Right lobe of liver (tissue), 6 donors: Measurements from ENCODE around the gene CHRNB1. TPM values are rescaled to one million over a fixed set of nuclear protein-coding genes. Genes with fewer than 3 reads are reported as not detected.
"Not testable (repeated sequence)": the region's sequence is repeated elsewhere in the genome, so short reads cannot be mapped to it uniquely, and the experiment has no call there.

ENCODE experiments used
- ATAC-seq, 4 donors: fragments of 200-7000 bp; cut with Tn5 transposase; one replicate each; pipeline ENCODE4 v1.9.1; 2020; ENCODE audit warnings: mild to moderate bottlenecking in 4 of 4, moderate library complexity in 4 of 4
- DNase-seq, 3 donors: peaks; one replicate each; pipeline ENCODE4 v3.0.0-alpha.2; 2020
- H3K27ac ChIP-seq, 3 donors: fragments of 200-600 bp; one replicate each; pipeline ENCODE4 v1.8.0; 2022
- H3K27me3 ChIP-seq, 2 donors: fragments of 200-600 bp; one replicate each; pipeline ENCODE4 v1.8.0; 2022
- H3K36me3 ChIP-seq, 4 donors: fragments of 200-600 bp; sonication (generic) in 1 of 4; one replicate each; pipeline versions ENCODE4 v1.5.1 to v1.8.0; 2017 to 2022; ENCODE audit warnings: control low read depth in 1 of 4
- H3K4me1 ChIP-seq, 4 donors: fragments of 200-600 bp; sonication (generic) in 1 of 4; one replicate each; pipeline versions ENCODE4 v1.5.1 to v1.8.0; 2017 to 2022; ENCODE audit warnings: control low read depth in 1 of 4
- H3K4me3 ChIP-seq, 3 donors: fragments of 200-600 bp; one replicate each; pipeline ENCODE4 v1.8.0; 2022
- H3K9me3 ChIP-seq, 4 donors: fragments of 200-600 bp; sonication (generic) in 1 of 4; one replicate each; pipeline versions ENCODE4 v1.5.1 to v1.8.0; 2017 to 2022; ENCODE audit warnings: control low read depth in 1 of 4
- CTCF ChIP-seq, 4 donors: fragments of 200-600 bp in 3 of 4; fragments of 450-650 bp in 1 of 4; IDR thresholded peaks; one replicate each; pipeline versions ENCODE4 v1.5.1 to v1.8.0; 2016 to 2022; ENCODE audit warnings: antibody characterized with exemption in 4 of 4, mild to moderate bottlenecking in 2 of 4
- POLR2A ChIP-seq: fragments of 450-650 bp; IDR thresholded peaks from one replicate; pipeline ENCODE4 v1.6.1; 2017; ENCODE audit warnings: antibody characterized with exemption, mild to moderate bottlenecking
- WGBS: methylation state at CpG from one replicate; pipeline ENCODE4 v1.1.6; 2018; ENCODE audit warnings: low coverage, low lambda C conversion rate; ENCODE audit not compliant: insufficient coverage; ENCODE audit errors: missing lambda C conversion rate; 5-methylcytosine and 5-hydroxymethylcytosine counted together
- intact Hi-C, 2 donors: fragments of 100-400 bp; cut with DNase I; formaldehyde crosslinking; loops; one replicate each; pipeline versions ENCODE4 v1.11.2 to v1.14.1; 2022
- total RNA-seq, 6 experiments: library from RNA; depleted of rRNA in 2 of 6; stranded (reverse); fragments of >200 nt in 2 of 6; fragmentation: NEBNext Ultra II Directional in 3 of 6; extraction: Animal tissue kit (Norgen Biotek cat#: 25700) in 3 of 6; gene quantifications; one replicate each; pipeline versions ENCODE4 v1.1.0 to v1.2.4, GENCODE V29; 2016 to 2023
- donor health status: DM: no; HTN: yes; CAD: no.
- donor health status: DM: no; HTN: no; CAD: no.
- donor health status: DM: no; HTN: no; CAD: no.
- donor health status: DM: no; HTN: yes; CAD: no.
- donor health status: DM: no; HTN: yes; CAD: no.

CHRNB1 gene
- total RNA-seq, 6 experiments from 2014 or later = 6.0 to 12.3 (median 8.2) TPM

- no peaks in the 10 kb centered on the region for H3K27me3 ChIP-seq
- no peak overlapping the region for H3K4me3 ChIP-seq
- TF ChIP-seq POLR2A = no peak
- TF ChIP-seq CTCF (IDR thresholded peaks at IDR 0.05) = no peak
- peaks cover 0 to 37% (median 9%) of the 10 kb centered on the region in 4 donors for H3K4me1 ChIP-seq
- intact Hi-C loops = no loop called here
- peak overlapping the region in 2 of 3 donors; percentile 33 to 43 for H3K27ac ChIP-seq
- no peaks in the 10 kb centered on the region for H3K9me3 ChIP-seq
- ATAC-seq (peak; percentile 51 to 58 (median 56)), DNase-seq (peak in 2 of 3 donors; percentile 78)
- WGBS = 20% methylated on average over 2 of the region's 16 CpGs
- H3K36me3 ChIP-seq = peaks cover 0 to 3% (median 0%) of the 10 kb centered on the region in 4 donors
Measured at GRCh38 chr17:7466639-7467341, 21.9 kb downstream of the CHRNB1 start.

GRCh38 chr17:7467498-7467897 is 22.6 kb downstream of the CHRNB1 start:
- TF ChIP-seq POLR2A (no peak), CTCF (IDR thresholded peaks at IDR 0.05) (no peak)
- H3K4me1 ChIP-seq = peaks cover 0 to 37% (median 9%) of the 10 kb centered on the region in 4 donors
- no peaks in the 10 kb centered on the region for H3K27me3 ChIP-seq
- DNase-seq (no peak), ATAC-seq (no peak)
- H3K4me3 ChIP-seq = no peak overlapping the region
- peak overlapping the region in 2 of 3 donors; percentile 33 to 43 for H3K27ac ChIP-seq
- no peaks in the 10 kb centered on the region for H3K9me3 ChIP-seq
- WGBS = 100% methylated on average over 1 of the region's 3 CpGs
- peaks cover 0 to 3% (median 0%) of the 10 kb centered on the region in 4 donors for H3K36me3 ChIP-seq
- intact Hi-C loops = no loop called here

- no peak for DNase-seq
- 87% methylated on average over 3 of the region's 11 CpGs for WGBS
- TF ChIP-seq POLR2A (no peak), CTCF (IDR thresholded peaks at IDR 0.05) (no peak)
- H3K36me3 ChIP-seq = peaks cover 0 to 2% (median 0%) of the 10 kb centered on the region in 4 donors
- H3K27ac ChIP-seq = no peak overlapping the region
- intact Hi-C loops = no loop called here
- H3K27me3 ChIP-seq = no peaks in the 10 kb centered on the region
- H3K4me1 ChIP-seq = peaks cover 0 to 37% (median 9%) of the 10 kb centered on the region in 4 donors
- no peak overlapping the region for H3K4me3 ChIP-seq
- no peaks in the 10 kb centered on the region for H3K9me3 ChIP-seq
- ATAC-seq = no peak
Measured at GRCh38 chr17:7468290-7468689, 23.4 kb downstream of the CHRNB1 start.

- ATAC-seq = no peak
- Histone ChIP-seq H3K4me3 (no peak overlapping the region), H3K27me3 (no peaks in the 10 kb centered on the region), H3K36me3 (no peaks in the 10 kb centered on the region), H3K27ac (no peak overlapping the region), H3K4me1 (peaks cover 0 to 37% (median 9%) of the 10 kb centered on the region in 4 donors), H3K9me3 (no peaks in the 10 kb centered on the region)
- TF ChIP-seq POLR2A (no peak), CTCF (IDR thresholded peaks at IDR 0.05) (no peak)
- no peak for DNase-seq
- WGBS = 52% methylated on average over 12 of the region's 12 CpGs
- intact Hi-C loops = no loop called here
Measured at GRCh38 chr17:7468804-7469389, 24.0 kb downstream of the CHRNB1 start.

GRCh38 chr17:7469843-7470242 is 25.0 kb downstream of the CHRNB1 start:
- Histone ChIP-seq H3K4me1 (peaks cover 0 to 44% (median 12%) of the 10 kb centered on the region in 4 donors), H3K27ac (peak overlapping the region in 1 of 3 donors; percentile 30)
- H3K4me3 ChIP-seq, intact Hi-C loops, H3K27me3 ChIP-seq, H3K9me3 ChIP-seq, DNase-seq, H3K36me3 ChIP-seq: not testable (repeated sequence)
- ATAC-seq = peak in 1 of 4 donors; percentile 6
- 62% methylated on average over 10 of the region's 12 CpGs for WGBS

- intact Hi-C loops, H3K27me3 ChIP-seq, H3K9me3 ChIP-seq, H3K4me3 ChIP-seq, DNase-seq, H3K36me3 ChIP-seq: not testable (repeated sequence)
- peak in 3 of 4 donors; percentile 43 to 72 (median 60) for ATAC-seq
- H3K27ac ChIP-seq = peak overlapping the region in 1 of 3 donors; percentile 30
- H3K4me1 ChIP-seq = peaks cover 0 to 47% (median 15%) of the 10 kb centered on the region in 4 donors
- WGBS = 56% methylated on average over 8 of the region's 8 CpGs
Measured at GRCh38 chr17:7470457-7470973, 25.7 kb downstream of the CHRNB1 start.
